Measurements from ENCODE around the gene DUSP16.

The DUSP16 gene

GRCh38 chr12:12561371-12562015 is 1.2 kb downstream of the DUSP16 start:
- Histone ChIP-seq H3K4me3 (ENCODE audit: insufficient read depth, low read depth, low read length) (peak overlapping the region; percentile 75), H3K27me3 (ENCODE audit: control insufficient read depth, insufficient read depth, low read length, poor library complexity, severe bottlenecking) (no peaks in the 10 kb centered on the region), H3K9me3 (ENCODE audit: control insufficient read depth, low read length) (no peaks in the 10 kb centered on the region), H3K4me1 (ENCODE audit: control insufficient read depth, insufficient read depth, low read length) (no peaks in the 10 kb centered on the region), H3K27ac (ENCODE audit: insufficient read depth, low read depth, low read length, poor library complexity, severe bottlenecking) (peak overlapping the region; percentile 93), H3K36me3 (ENCODE audit: control insufficient read depth, insufficient read depth, low read length) (no peaks in the 10 kb centered on the region)
- 0% methylated on average over 60 of the region's 60 CpGs for WGBS, 2 experiments

GRCh38 chr12:12560587-12561370 is 1.9 kb downstream of the DUSP16 start:
- Histone ChIP-seq H3K27ac (ENCODE audit: insufficient read depth, low read depth, low read length, poor library complexity, severe bottlenecking) (no peak overlapping the region), H3K36me3 (ENCODE audit: control insufficient read depth, insufficient read depth, low read length) (no peaks in the 10 kb centered on the region), H3K27me3 (ENCODE audit: control insufficient read depth, insufficient read depth, low read length, poor library complexity, severe bottlenecking) (no peaks in the 10 kb centered on the region), H3K4me3 (ENCODE audit: insufficient read depth, low read depth, low read length) (peak overlapping the region; percentile 75), H3K4me1 (ENCODE audit: control insufficient read depth, insufficient read depth, low read length) (no peaks in the 10 kb centered on the region), H3K9me3 (ENCODE audit: control insufficient read depth, low read length) (no peaks in the 10 kb centered on the region)
- whole genome bisulfite sequencing, 2 experiments: 4 to 11% methylated on average over 6 to 8 of the region's 9 CpGs

GRCh38 chr12:12559719-12560296 is 2.9 kb downstream of the DUSP16 start:
- H3K36me3 ChIP-seq (ENCODE audit: control insufficient read depth, insufficient read depth, low read length): no peaks in the 10 kb centered on the region
- WGBS, 2 experiments: 30 to 50% methylated on average over 3 of the region's 3 CpGs
- H3K4me3 ChIP-seq (ENCODE audit: insufficient read depth, low read depth, low read length): no peak overlapping the region
- no peak overlapping the region for H3K27ac ChIP-seq (ENCODE audit: insufficient read depth, low read depth, low read length, poor library complexity, severe bottlenecking)
- H3K4me1 ChIP-seq (ENCODE audit: control insufficient read depth, insufficient read depth, low read length): no peaks in the 10 kb centered on the region
- H3K27me3 ChIP-seq (ENCODE audit: control insufficient read depth, insufficient read depth, low read length, poor library complexity, severe bottlenecking): no peaks in the 10 kb centered on the region
- no peaks in the 10 kb centered on the region for H3K9me3 ChIP-seq (ENCODE audit: control insufficient read depth, low read length)

- Histone ChIP-seq H3K9me3 (ENCODE audit: control insufficient read depth, low read length) (no peaks in the 10 kb centered on the region), H3K36me3 (ENCODE audit: control insufficient read depth, insufficient read depth, low read length) (no peaks in the 10 kb centered on the region), H3K27me3 (ENCODE audit: control insufficient read depth, insufficient read depth, low read length, poor library complexity, severe bottlenecking) (no peaks in the 10 kb centered on the region), H3K27ac (ENCODE audit: insufficient read depth, low read depth, low read length, poor library complexity, severe bottlenecking) (no peak overlapping the region), H3K4me1 (ENCODE audit: control insufficient read depth, insufficient read depth, low read length) (no peaks in the 10 kb centered on the region), H3K4me3 (ENCODE audit: insufficient read depth, low read depth, low read length) (no peak overlapping the region)
- whole genome bisulfite sequencing, 2 experiments: 78 to 85% methylated on average over 3 to 4 of the region's 4 CpGs
Observed at GRCh38 chr12:12558291-12558690, 4.4 kb downstream of the DUSP16 start.

- 86 to 100% methylated on average over 2 to 3 of the region's 3 CpGs for WGBS, 2 experiments
- Histone ChIP-seq H3K4me1 (ENCODE audit: control insufficient read depth, insufficient read depth, low read length) (no peaks in the 10 kb centered on the region), H3K36me3 (ENCODE audit: control insufficient read depth, insufficient read depth, low read length) (no peaks in the 10 kb centered on the region), H3K27ac (ENCODE audit: insufficient read depth, low read depth, low read length, poor library complexity, severe bottlenecking) (no peak overlapping the region), H3K4me3 (ENCODE audit: insufficient read depth, low read depth, low read length) (no peak overlapping the region), H3K27me3 (ENCODE audit: control insufficient read depth, insufficient read depth, low read length, poor library complexity, severe bottlenecking) (no peaks in the 10 kb centered on the region), H3K9me3 (ENCODE audit: control insufficient read depth, low read length) (no peaks in the 10 kb centered on the region)
Observed at GRCh38 chr12:12557733-12558132, 4.9 kb downstream of the DUSP16 start.

- no peak overlapping the region for H3K27ac ChIP-seq (ENCODE audit: insufficient read depth, low read depth, low read length, poor library complexity, severe bottlenecking)
- no peaks in the 10 kb centered on the region for H3K4me1 ChIP-seq (ENCODE audit: control insufficient read depth, insufficient read depth, low read length)
- WGBS, 2 experiments: 96 to 100% methylated on average over 3 to 4 of the region's 4 CpGs
- no peak overlapping the region for H3K4me3 ChIP-seq (ENCODE audit: insufficient read depth, low read depth, low read length)
- H3K9me3 ChIP-seq (ENCODE audit: control insufficient read depth, low read length): no peaks in the 10 kb centered on the region
- no peaks in the 10 kb centered on the region for H3K36me3 ChIP-seq (ENCODE audit: control insufficient read depth, insufficient read depth, low read length)
- H3K27me3 ChIP-seq (ENCODE audit: control insufficient read depth, insufficient read depth, low read length, poor library complexity, severe bottlenecking): no peaks in the 10 kb centered on the region
Observed at GRCh38 chr12:12555656-12556055, 7.0 kb downstream of the DUSP16 start.

- WGBS, 2 experiments: 91 to 92% methylated on average over 3 of the region's 3 CpGs
- no peak overlapping the region for H3K4me3 ChIP-seq (ENCODE audit: insufficient read depth, low read depth, low read length)
- H3K27me3 ChIP-seq (ENCODE audit: control insufficient read depth, insufficient read depth, low read length, poor library complexity, severe bottlenecking): no peaks in the 10 kb centered on the region
- no peak overlapping the region for H3K27ac ChIP-seq (ENCODE audit: insufficient read depth, low read depth, low read length, poor library complexity, severe bottlenecking)
- H3K4me1 ChIP-seq (ENCODE audit: control insufficient read depth, insufficient read depth, low read length): no peaks in the 10 kb centered on the region
- H3K9me3 ChIP-seq (ENCODE audit: control insufficient read depth, low read length): no peaks in the 10 kb centered on the region
- H3K36me3 ChIP-seq (ENCODE audit: control insufficient read depth, insufficient read depth, low read length): no peaks in the 10 kb centered on the region
Observed at GRCh38 chr12:12553208-12553785, 9.4 kb downstream of the DUSP16 start.

- 84 to 86% methylated on average over 7 of the region's 7 CpGs for WGBS, 2 experiments
- Histone ChIP-seq H3K27ac (ENCODE audit: insufficient read depth, low read depth, low read length, poor library complexity, severe bottlenecking) (no peak overlapping the region), H3K4me1 (ENCODE audit: control insufficient read depth, insufficient read depth, low read length) (no peaks in the 10 kb centered on the region), H3K36me3 (ENCODE audit: control insufficient read depth, insufficient read depth, low read length) (no peaks in the 10 kb centered on the region), H3K4me3 (ENCODE audit: insufficient read depth, low read depth, low read length) (no peak overlapping the region), H3K27me3 (ENCODE audit: control insufficient read depth, insufficient read depth, low read length, poor library complexity, severe bottlenecking) (no peaks in the 10 kb centered on the region), H3K9me3 (ENCODE audit: control insufficient read depth, low read length) (no peaks in the 10 kb centered on the region)
Observed at GRCh38 chr12:12551115-12551514, 11.5 kb downstream of the DUSP16 start.

GRCh38 chr12:12550277-12550676 is 12.4 kb downstream of the DUSP16 start:
- Histone ChIP-seq H3K27me3 (ENCODE audit: control insufficient read depth, insufficient read depth, low read length, poor library complexity, severe bottlenecking) (no peaks in the 10 kb centered on the region), H3K9me3 (ENCODE audit: control insufficient read depth, low read length) (no peaks in the 10 kb centered on the region), H3K4me3 (ENCODE audit: insufficient read depth, low read depth, low read length) (no peak overlapping the region), H3K27ac (ENCODE audit: insufficient read depth, low read depth, low read length, poor library complexity, severe bottlenecking) (no peak overlapping the region), H3K4me1 (ENCODE audit: control insufficient read depth, insufficient read depth, low read length) (no peaks in the 10 kb centered on the region), H3K36me3 (ENCODE audit: control insufficient read depth, insufficient read depth, low read length) (no peaks in the 10 kb centered on the region)
- WGBS, 2 experiments: no CpG with 5 or more reads among the region's 2 CpGs

GRCh38 chr12:12549426-12549825 is 13.2 kb downstream of the DUSP16 start:
- no peaks in the 10 kb centered on the region for H3K27me3 ChIP-seq (ENCODE audit: control insufficient read depth, insufficient read depth, low read length, poor library complexity, severe bottlenecking)
- no peaks in the 10 kb centered on the region for H3K4me1 ChIP-seq (ENCODE audit: control insufficient read depth, insufficient read depth, low read length)
- WGBS, 2 experiments: 88% methylated on average over 2 of the region's 2 CpGs
- no peaks in the 10 kb centered on the region for H3K9me3 ChIP-seq (ENCODE audit: control insufficient read depth, low read length)
- H3K36me3 ChIP-seq (ENCODE audit: control insufficient read depth, insufficient read depth, low read length): no peaks in the 10 kb centered on the region
- H3K27ac ChIP-seq (ENCODE audit: insufficient read depth, low read depth, low read length, poor library complexity, severe bottlenecking): no peak overlapping the region
- no peak overlapping the region for H3K4me3 ChIP-seq (ENCODE audit: insufficient read depth, low read depth, low read length)
